Neural cell (in vitro differentiated cells): ENCODE results near the gene COL28A1. TPM values are rescaled to one million over a fixed set of nuclear protein-coding genes. Genes with fewer than 3 reads are reported as not detected.

Experiments
- H2AFZ ChIP-seq: fragments of 200-600, 300-800 bp; sonication (generic), shearing (Covaris generic); 2 replicates; pipeline ENCODE4 v1.6.0; 2014; ENCODE audit warnings: low read depth, mild to moderate bottlenecking, antibody characterized with exemption, low read length, moderate library complexity
- H3F3A ChIP-seq: fragments of 200-600 bp; shearing (Covaris generic); 2 replicates; pipeline ENCODE4 v1.6.1; 2016; ENCODE audit warnings: mild to moderate bottlenecking, moderate library complexity, mixed read lengths, antibody characterized with exemption, low read length; ENCODE audit not compliant: insufficient read depth, poor library complexity, severe bottlenecking
- H3K27ac ChIP-seq: fragments of 200-600, 300-800 bp; sonication (generic), shearing (Covaris generic); 2 replicates; pipeline ENCODE4 v1.5.1; 2014; ENCODE audit warnings: mild to moderate bottlenecking, low read length, moderate library complexity
- H3K27me3 ChIP-seq: fragments of 300-800, 200-600 bp; sonication (generic), shearing (Covaris generic); 2 replicates; pipeline ENCODE4 v1.6.0; 2014; ENCODE audit warnings: mild to moderate bottlenecking, low read depth, low read length, moderate library complexity; ENCODE audit not compliant: insufficient read depth
- H3K36me3 ChIP-seq: fragments of 300-800, 200-600 bp; sonication (generic), shearing (Covaris generic); 2 replicates; pipeline ENCODE4 v1.5.1; 2014; ENCODE audit warnings: mild to moderate bottlenecking, antibody characterized with exemption, low read length, moderate library complexity; ENCODE audit not compliant: insufficient read depth
- H3K4me2 ChIP-seq: fragments of 300-800, 200-600 bp; sonication (generic), shearing (Covaris generic); 2 replicates; pipeline ENCODE4 v1.6.0; 2014; ENCODE audit warnings: mild to moderate bottlenecking, low read length
- H3K4me3 ChIP-seq: fragments of 300-800, 200-600 bp; sonication (generic), shearing (Covaris generic); 2 replicates; pipeline ENCODE4 v1.5.1; 2014; ENCODE audit warnings: mild to moderate bottlenecking, low read length, moderate library complexity
- H3K79me2 ChIP-seq: fragments of 200-600 bp; shearing (Covaris generic); replicated peaks from 2 replicates; pipeline ENCODE4 v1.6.0; 2014; ENCODE audit warnings: mild to moderate bottlenecking, low read length, moderate library complexity; ENCODE audit not compliant: insufficient read depth
- H3K9ac ChIP-seq: fragments of 300-800, 200-600 bp; sonication (generic), shearing (Covaris generic); 2 replicates; pipeline ENCODE4 v1.6.1; 2016; ENCODE audit warnings: mild to moderate bottlenecking, low read length, mixed read lengths
- H3K9me2 ChIP-seq: fragments of 200-600 bp; shearing (Covaris generic); 2 replicates; pipeline ENCODE4 v1.6.1; 2016; ENCODE audit warnings: mild to moderate bottlenecking, low read length, mixed read lengths; ENCODE audit not compliant: insufficient read depth
- H3K9me3 ChIP-seq: fragments of 200-600, 300-800 bp; sonication (generic), shearing (Covaris generic); 2 replicates; pipeline ENCODE4 v1.6.1; 2016; ENCODE audit warnings: mild to moderate bottlenecking, mixed run types, low read length, moderate library complexity, mixed read lengths
- H4K20me1 ChIP-seq: fragments of 200-600 bp; shearing (Covaris generic); 2 replicates; pipeline ENCODE4 v1.6.1; 2016; ENCODE audit warnings: mild to moderate bottlenecking, mixed run types; ENCODE audit not compliant: insufficient read depth
- EP300 ChIP-seq: fragments of 450-650 bp; conservative IDR thresholded peaks from 2 replicates; pipeline ENCODE4 v1.6.1; 2014; ENCODE audit warnings: antibody characterized with exemption, mild to moderate bottlenecking, moderate library complexity; ENCODE audit not compliant: poor library complexity, severe bottlenecking
- EZH2 ChIP-seq: fragments of 200-600, 300-800 bp; shearing (Covaris generic), sonication (generic); IDR thresholded peaks from 2 replicates; pipeline ENCODE4 v1.6.1; 2014; ENCODE audit warnings: antibody characterized with exemption, low read length, borderline replicate concordance, mild to moderate bottlenecking; ENCODE audit not compliant: insufficient read depth, poor library complexity, severe bottlenecking
- MXI1 ChIP-seq: fragments of 450-650 bp; conservative IDR thresholded peaks from 2 replicates; pipeline ENCODE4 v1.6.1; 2014; ENCODE audit warnings: antibody characterized with exemption, mild to moderate bottlenecking; ENCODE audit not compliant: poor library complexity, severe bottlenecking
- POLR2AphosphoS5 ChIP-seq: IDR thresholded peaks from 2 replicates; pipeline ENCODE4 v1.6.1; 2012
- RAD21 ChIP-seq: fragments of 450-650 bp; conservative IDR thresholded peaks from 2 replicates; pipeline ENCODE4 v1.6.1; 2014; ENCODE audit warnings: antibody characterized with exemption, mild to moderate bottlenecking, moderate library complexity
- SMC3 ChIP-seq: fragments of 450-650 bp; conservative IDR thresholded peaks from 2 replicates; pipeline ENCODE4 v1.6.1; 2014; ENCODE audit warnings: antibody characterized with exemption, mild to moderate bottlenecking, moderate library complexity; ENCODE audit not compliant: poor library complexity
- TAF1 ChIP-seq: IDR thresholded peaks from 2 replicates; pipeline ENCODE4 v1.6.1; 2012; ENCODE audit warnings: low read depth
- polyA plus RNA-seq: library from polyadenylated mRNA; depleted of rRNA; stranded (reverse); fragments of >200 nt; gene quantifications from 2 replicates; pipeline ENCODE4 v1.2.3, GENCODE V29; 2014
- TF ChIP-seq, protein P1 (sequence below): fragments of 450-650 bp; IDR thresholded peaks from 2 replicates; pipeline ENCODE4 v1.5.1; 2014; ENCODE audit warnings: antibody characterized with exemption, mild to moderate bottlenecking, moderate library complexity; ENCODE audit not compliant: poor library complexity, severe bottlenecking
- TF ChIP-seq, protein P2 (sequence below): IDR thresholded peaks from 2 replicates; pipeline ENCODE4 v1.6.1; 2012; ENCODE audit warnings: borderline replicate concordance

The COL28A1 gene
- polyA plus RNA-seq, 1 donor from 2014 or later: 1.0 TPM

DNA sequence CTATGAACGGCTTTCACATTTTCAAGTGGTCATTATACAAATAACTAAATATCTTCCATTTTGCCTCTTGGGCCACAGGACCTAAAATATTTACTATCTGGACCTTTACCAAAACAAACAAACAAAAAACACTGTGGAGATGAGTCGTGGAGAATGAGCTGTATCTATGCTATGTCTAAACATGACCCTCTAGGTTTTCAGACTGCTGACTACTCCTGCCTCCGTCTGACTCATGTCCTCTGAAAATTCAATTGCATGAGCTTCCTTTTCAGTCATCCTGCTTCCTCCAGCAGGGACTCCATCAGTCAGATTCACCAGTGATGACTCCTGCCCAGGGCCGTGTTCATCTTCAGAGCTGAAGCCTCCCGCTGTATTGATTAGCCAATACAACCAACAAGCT, 96.8 kb downstream of the COL28A1 start:
- Histone ChIP-seq H2AFZ (no peak overlapping the region), H3K36me3 (no peaks in the 10 kb centered on the region), H3F3A (no peaks in the 10 kb centered on the region), H4K20me1 (no peaks in the 10 kb centered on the region), H3K27ac (no peak overlapping the region), H3K4me3 (no peak overlapping the region), H3K27me3 (no peaks in the 10 kb centered on the region), H3K9ac (no peak overlapping the region), H3K4me2 (no peak overlapping the region), H3K9me2 (no peaks in the 10 kb centered on the region), H3K79me2 (no peaks in the 10 kb centered on the region), H3K9me3 (no peaks in the 10 kb centered on the region)
- TF ChIP-seq, protein P1, sequence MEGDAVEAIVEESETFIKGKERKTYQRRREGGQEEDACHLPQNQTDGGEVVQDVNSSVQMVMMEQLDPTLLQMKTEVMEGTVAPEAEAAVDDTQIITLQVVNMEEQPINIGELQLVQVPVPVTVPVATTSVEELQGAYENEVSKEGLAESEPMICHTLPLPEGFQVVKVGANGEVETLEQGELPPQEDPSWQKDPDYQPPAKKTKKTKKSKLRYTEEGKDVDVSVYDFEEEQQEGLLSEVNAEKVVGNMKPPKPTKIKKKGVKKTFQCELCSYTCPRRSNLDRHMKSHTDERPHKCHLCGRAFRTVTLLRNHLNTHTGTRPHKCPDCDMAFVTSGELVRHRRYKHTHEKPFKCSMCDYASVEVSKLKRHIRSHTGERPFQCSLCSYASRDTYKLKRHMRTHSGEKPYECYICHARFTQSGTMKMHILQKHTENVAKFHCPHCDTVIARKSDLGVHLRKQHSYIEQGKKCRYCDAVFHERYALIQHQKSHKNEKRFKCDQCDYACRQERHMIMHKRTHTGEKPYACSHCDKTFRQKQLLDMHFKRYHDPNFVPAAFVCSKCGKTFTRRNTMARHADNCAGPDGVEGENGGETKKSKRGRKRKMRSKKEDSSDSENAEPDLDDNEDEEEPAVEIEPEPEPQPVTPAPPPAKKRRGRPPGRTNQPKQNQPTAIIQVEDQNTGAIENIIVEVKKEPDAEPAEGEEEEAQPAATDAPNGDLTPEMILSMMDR: no peak
- TF ChIP-seq, protein P2, sequence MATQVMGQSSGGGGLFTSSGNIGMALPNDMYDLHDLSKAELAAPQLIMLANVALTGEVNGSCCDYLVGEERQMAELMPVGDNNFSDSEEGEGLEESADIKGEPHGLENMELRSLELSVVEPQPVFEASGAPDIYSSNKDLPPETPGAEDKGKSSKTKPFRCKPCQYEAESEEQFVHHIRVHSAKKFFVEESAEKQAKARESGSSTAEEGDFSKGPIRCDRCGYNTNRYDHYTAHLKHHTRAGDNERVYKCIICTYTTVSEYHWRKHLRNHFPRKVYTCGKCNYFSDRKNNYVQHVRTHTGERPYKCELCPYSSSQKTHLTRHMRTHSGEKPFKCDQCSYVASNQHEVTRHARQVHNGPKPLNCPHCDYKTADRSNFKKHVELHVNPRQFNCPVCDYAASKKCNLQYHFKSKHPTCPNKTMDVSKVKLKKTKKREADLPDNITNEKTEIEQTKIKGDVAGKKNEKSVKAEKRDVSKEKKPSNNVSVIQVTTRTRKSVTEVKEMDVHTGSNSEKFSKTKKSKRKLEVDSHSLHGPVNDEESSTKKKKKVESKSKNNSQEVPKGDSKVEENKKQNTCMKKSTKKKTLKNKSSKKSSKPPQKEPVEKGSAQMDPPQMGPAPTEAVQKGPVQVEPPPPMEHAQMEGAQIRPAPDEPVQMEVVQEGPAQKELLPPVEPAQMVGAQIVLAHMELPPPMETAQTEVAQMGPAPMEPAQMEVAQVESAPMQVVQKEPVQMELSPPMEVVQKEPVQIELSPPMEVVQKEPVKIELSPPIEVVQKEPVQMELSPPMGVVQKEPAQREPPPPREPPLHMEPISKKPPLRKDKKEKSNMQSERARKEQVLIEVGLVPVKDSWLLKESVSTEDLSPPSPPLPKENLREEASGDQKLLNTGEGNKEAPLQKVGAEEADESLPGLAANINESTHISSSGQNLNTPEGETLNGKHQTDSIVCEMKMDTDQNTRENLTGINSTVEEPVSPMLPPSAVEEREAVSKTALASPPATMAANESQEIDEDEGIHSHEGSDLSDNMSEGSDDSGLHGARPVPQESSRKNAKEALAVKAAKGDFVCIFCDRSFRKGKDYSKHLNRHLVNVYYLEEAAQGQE: no peak
- TF ChIP-seq EP300 (no peak), SMC3 (no peak), MXI1 (no peak), TAF1 (no peak), RAD21 (no peak), POLR2AphosphoS5 (no peak), EZH2 (no peak)

DNA sequence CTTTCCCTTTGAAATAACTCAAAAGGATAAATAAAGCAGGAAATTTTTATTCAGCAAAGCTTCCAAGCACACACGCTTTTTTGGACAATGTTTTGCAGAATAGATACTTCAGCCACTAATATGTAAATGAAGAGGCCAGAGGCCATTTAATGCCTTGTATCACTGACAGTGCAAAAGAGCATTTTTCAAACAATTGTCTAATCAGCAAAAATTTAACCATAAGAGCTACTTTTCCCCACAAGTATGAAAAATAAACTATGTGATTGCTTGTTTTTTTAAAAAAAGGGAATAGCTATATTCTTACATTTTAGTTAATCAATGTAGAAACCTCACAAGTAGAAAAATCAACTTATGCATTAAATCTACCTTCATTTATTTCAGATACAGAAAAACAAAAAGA, 99.7 kb downstream of the COL28A1 start:
- no peaks in the 10 kb centered on the region for H3K27me3 ChIP-seq
- H3K9ac ChIP-seq: no peak overlapping the region
- no peaks in the 10 kb centered on the region for H3F3A ChIP-seq
- no peak overlapping the region for H3K4me3 ChIP-seq
- TF ChIP-seq, protein P2: no peak
- TF ChIP-seq TAF1 (no peak), EP300 (no peak), MXI1 (no peak), EZH2 (no peak), RAD21 (no peak), SMC3 (no peak), POLR2AphosphoS5 (no peak)
- TF ChIP-seq, protein P1: no peak
- no peaks in the 10 kb centered on the region for H3K79me2 ChIP-seq
- no peak overlapping the region for H3K27ac ChIP-seq
- H4K20me1 ChIP-seq: no peaks in the 10 kb centered on the region
- no peaks in the 10 kb centered on the region for H3K9me3 ChIP-seq
- no peak overlapping the region for H2AFZ ChIP-seq
- no peaks in the 10 kb centered on the region for H3K9me2 ChIP-seq
- no peaks in the 10 kb centered on the region for H3K36me3 ChIP-seq
- H3K4me2 ChIP-seq: no peak overlapping the region
